ENCODE data around the gene IRF5.

Gene IRF5

GRCh38 chr7:128937647-128938543 lies at the start of gene IRF5:
Gene IRF5, plus strand, starts transcription at chr7:128937927. Its CDS starts 4,155 bp downstream, at chr7:128942082.
- no peak for DNase-seq (ENCODE audit: low read depth, low spot score)

- DNase-seq (ENCODE audit: low read depth, low spot score): no peak
Measured at GRCh38 chr7:128888039-128888755, 49.5 kb upstream of the IRF5 start.

- no peak for DNase-seq (ENCODE audit: low read depth, low spot score)
Measured at GRCh38 chr7:128888756-128889095, 49.0 kb upstream of the IRF5 start.

- DNase-seq (ENCODE audit: low read depth, low spot score): peak; percentile 73
Measured at GRCh38 chr7:128889121-128889520, 48.6 kb upstream of the IRF5 start.

GRCh38 chr7:128890306-128891109 lies 47.2 kb upstream of the IRF5 start:
- no peak for DNase-seq (ENCODE audit: low read depth, low spot score)

GRCh38 chr7:128891110-128891941 lies 46.4 kb upstream of the IRF5 start:
- DNase-seq (ENCODE audit: low read depth, low spot score): peak; percentile 69

- no peak for DNase-seq (ENCODE audit: low read depth, low spot score)
Measured at GRCh38 chr7:128891942-128892269, 45.8 kb upstream of the IRF5 start.

- no peak for DNase-seq (ENCODE audit: low read depth, low spot score)
Measured at GRCh38 chr7:128892521-128893250, 45.0 kb upstream of the IRF5 start.

- DNase-seq (ENCODE audit: low read depth, low spot score): no peak
Measured at GRCh38 chr7:128893251-128894100, 44.3 kb upstream of the IRF5 start.

GRCh38 chr7:128894101-128894440 lies 43.7 kb upstream of the IRF5 start:
- no peak for DNase-seq (ENCODE audit: low read depth, low spot score)

- DNase-seq (ENCODE audit: low read depth, low spot score): no peak
Measured at GRCh38 chr7:128895320-128895719, 42.4 kb upstream of the IRF5 start.

- no peak for DNase-seq (ENCODE audit: low read depth, low spot score)
Measured at GRCh38 chr7:128899392-128899791, 38.3 kb upstream of the IRF5 start.

- no peak for DNase-seq (ENCODE audit: low read depth, low spot score)
Measured at GRCh38 chr7:128900237-128900636, 37.5 kb upstream of the IRF5 start.

- DNase-seq (ENCODE audit: low read depth, low spot score): no peak
Measured at GRCh38 chr7:128902761-128903585, 34.8 kb upstream of the IRF5 start.

GRCh38 chr7:128903621-128904361 lies 33.9 kb upstream of the IRF5 start:
- DNase-seq (ENCODE audit: low read depth, low spot score): no peak

GRCh38 chr7:128904381-128905197 lies 33.1 kb upstream of the IRF5 start:
- DNase-seq (ENCODE audit: low read depth, low spot score): no peak

- no peak for DNase-seq (ENCODE audit: low read depth, low spot score)
Measured at GRCh38 chr7:128906001-128906765, 31.5 kb upstream of the IRF5 start.

Measured in ELF-1 (cell line).